ENCODE results near the gene KIAA0232.

DNA sequence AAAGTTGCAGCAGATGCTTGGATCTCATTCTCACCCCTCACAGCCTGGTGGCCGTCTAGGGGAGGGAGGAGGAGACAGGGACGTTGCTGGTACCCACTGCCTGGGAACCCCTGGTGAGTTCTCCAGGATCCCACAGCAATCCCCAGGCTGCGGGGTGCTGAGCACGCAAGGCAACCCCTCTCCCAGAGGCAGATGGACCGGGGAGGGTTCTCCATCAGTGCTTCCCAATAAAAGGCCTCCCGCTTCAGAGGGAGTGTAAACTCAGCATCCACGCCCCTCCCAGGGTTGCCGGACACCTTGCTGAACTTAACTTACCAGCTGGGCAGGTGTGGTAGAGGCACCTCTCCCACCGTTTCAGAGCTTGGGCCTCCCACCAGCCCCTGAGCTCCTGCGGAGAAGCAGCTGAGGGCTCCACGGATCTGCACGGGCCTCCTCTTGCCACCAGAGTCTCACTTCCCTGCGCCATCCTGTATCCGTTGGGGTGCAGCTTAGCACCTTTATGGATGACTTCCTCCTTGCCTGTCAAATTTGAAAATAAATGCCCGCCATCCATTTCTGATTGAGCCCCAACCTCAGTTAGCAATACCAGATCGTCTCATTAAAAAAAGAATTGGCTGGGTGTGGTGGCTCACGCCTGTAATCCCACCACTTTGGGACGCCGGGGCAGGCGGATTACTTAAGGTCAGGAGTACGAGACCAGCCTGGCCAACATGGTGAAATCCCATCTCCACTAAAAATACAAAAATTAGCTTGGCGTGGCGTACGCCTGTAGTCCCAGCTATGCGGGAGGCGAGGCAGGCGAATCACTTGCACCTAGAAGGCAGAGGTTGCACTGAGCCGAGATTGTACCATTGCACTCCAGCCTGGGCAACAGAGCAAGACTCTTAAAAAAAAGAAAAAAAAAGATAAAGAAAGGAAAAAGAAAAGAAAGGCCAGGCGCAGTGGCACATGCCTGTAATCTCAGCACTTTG lies 112.3 kb downstream of the KIAA0232 start:
- TF ChIP-seq HDGF (IDR thresholded peaks at IDR 0.05; ENCODE audit: borderline replicate concordance) (no peak), ARNT (IDR thresholded peaks at IDR 0.05) (no peak), SP1 (IDR thresholded peaks at IDR 0.05) (no peak), SUZ12 (IDR thresholded peaks at IDR 0.05) (no peak), FOXK2 (IDR thresholded peaks at IDR 0.05) (no peak), BHLHE40 (IDR thresholded peaks at IDR 0.05; ENCODE audit: borderline replicate concordance) (no peak), ELF4 (IDR thresholded peaks at IDR 0.05) (no peak), NFRKB (IDR thresholded peaks at IDR 0.05) (no peak), FOXA1 (IDR thresholded peaks at IDR 0.05) (no peak), FOXM1 (IDR thresholded peaks at IDR 0.05; ENCODE audit: borderline replicate concordance) (no peak), LEF1 (IDR thresholded peaks at IDR 0.05; ENCODE audit: borderline replicate concordance) (no peak), TARDBP (IDR thresholded peaks at IDR 0.05) (no peak)
- TF ChIP-seq, protein P1, sequence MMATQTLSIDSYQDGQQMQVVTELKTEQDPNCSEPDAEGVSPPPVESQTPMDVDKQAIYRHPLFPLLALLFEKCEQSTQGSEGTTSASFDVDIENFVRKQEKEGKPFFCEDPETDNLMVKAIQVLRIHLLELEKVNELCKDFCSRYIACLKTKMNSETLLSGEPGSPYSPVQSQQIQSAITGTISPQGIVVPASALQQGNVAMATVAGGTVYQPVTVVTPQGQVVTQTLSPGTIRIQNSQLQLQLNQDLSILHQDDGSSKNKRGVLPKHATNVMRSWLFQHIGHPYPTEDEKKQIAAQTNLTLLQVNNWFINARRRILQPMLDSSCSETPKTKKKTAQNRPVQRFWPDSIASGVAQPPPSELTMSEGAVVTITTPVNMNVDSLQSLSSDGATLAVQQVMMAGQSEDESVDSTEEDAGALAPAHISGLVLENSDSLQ (IDR thresholded peaks at IDR 0.05) = no peak

Data from HEK293T (cell line).